GM19240 (cell line): ENCODE data around the gene TSHZ2.

ENCODE experiments used
- DNase-seq: peaks from one replicate; pipeline ENCODE4 v3.0.0; 2011; ENCODE audit warnings: low spot score; ENCODE audit not compliant: insufficient read length

TSHZ2 gene

DNA sequence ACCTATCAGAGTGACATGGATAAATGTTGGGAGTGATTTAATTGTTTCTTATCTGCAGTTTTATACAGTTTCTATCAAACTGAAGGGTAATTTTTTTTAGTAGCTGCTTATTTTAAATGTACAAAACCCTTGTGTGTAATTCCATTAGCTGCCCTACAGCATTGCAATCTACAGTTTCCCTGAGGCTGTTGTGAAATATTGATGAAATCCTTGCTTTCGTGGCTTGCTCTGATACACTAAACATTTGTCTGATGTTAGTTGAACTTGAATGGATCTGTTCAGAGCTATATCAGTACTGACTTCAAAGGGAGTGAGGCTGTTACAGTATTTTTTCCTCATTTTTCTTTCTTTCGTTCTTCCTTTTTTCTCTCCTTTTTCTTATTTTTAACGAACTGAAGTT, 255.4 kb downstream of the TSHZ2 start:
- no peak for DNase-seq

DNA sequence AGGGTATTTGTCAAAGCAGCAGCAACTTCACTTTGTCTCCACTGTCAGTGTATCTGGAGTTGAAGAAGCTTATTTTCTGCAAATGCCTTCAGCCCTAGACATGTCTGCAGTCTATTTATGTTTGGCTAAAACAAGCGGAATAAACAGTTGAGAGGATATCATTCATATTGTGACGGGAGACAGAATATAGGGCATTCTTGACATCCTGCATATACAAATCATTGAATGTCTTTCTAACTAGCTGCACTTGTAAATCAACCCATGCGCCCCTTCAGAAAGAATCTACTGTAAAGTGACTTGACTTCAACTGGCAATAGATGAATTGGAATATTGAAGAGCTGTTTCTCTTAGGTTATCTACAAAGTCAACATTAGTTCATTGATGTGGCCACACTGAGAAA, 258.9 kb downstream of the TSHZ2 start:
- no peak for DNase-seq

GRCh38 chr20:53237461-53237860, 265.3 kb downstream of the TSHZ2 start:
- no peak for DNase-seq

- DNase-seq: no peak
These were observed 266.0 kb downstream of the TSHZ2 start for GRCh38 chr20:53238121-53238660.

GRCh38 chr20:53243152-53243551, 271.0 kb downstream of the TSHZ2 start:
- DNase-seq: no peak

- DNase-seq: no peak
These were observed 272.6 kb downstream of the TSHZ2 start for GRCh38 chr20:53244711-53245110.

DNA sequence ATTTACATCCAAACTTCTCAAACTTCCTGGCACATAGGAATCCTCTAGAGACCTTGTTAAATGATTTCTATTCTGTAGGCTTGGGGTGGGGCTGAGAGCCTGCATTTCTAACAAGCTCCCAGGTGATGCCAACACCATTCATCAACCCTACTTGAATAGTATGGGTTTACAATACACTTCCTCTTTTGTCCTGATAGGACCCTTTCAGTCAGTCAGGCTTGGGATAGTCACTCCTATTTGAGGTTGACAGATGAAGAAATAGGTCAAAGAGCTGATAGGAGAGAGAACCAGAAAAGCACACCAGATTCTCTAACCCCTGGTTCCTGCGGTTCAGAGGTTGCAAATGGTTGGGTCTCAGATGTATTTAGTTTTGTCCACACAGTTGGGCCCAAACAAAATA, 273.4 kb downstream of the TSHZ2 start:
- DNase-seq: no peak

GRCh38 chr20:53247468-53248103, 275.4 kb downstream of the TSHZ2 start:
- DNase-seq: no peak

GRCh38 chr20:53250456-53250855, 278.3 kb downstream of the TSHZ2 start:
- no peak for DNase-seq

DNA sequence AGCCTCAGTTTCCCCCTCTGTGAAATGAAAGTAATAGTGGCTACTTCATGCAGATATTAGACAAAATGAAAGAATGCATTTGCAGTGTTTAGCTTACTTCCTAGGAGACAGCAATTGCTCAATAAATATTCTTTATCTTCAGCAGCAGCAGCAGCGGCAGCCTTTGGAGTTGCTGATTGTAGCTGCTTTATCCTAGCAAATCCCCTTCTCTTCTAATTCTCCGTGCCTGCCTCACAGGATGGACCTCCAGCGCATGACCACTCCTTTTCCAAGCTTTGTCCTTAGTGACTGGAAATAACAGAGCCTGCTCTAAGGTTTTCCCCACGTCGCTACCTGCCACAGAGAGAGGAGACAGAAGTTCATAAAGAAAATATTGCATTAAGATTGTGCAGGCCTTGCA, 279.8 kb downstream of the TSHZ2 start:
- no peak for DNase-seq

GRCh38 chr20:53253668-53254067, 281.5 kb downstream of the TSHZ2 start:
- DNase-seq: no peak

GRCh38 chr20:53255102-53255710, 283.0 kb downstream of the TSHZ2 start:
- no peak for DNase-seq

- no peak for DNase-seq
These were observed 286.6 kb downstream of the TSHZ2 start for GRCh38 chr20:53258741-53259140.

DNA sequence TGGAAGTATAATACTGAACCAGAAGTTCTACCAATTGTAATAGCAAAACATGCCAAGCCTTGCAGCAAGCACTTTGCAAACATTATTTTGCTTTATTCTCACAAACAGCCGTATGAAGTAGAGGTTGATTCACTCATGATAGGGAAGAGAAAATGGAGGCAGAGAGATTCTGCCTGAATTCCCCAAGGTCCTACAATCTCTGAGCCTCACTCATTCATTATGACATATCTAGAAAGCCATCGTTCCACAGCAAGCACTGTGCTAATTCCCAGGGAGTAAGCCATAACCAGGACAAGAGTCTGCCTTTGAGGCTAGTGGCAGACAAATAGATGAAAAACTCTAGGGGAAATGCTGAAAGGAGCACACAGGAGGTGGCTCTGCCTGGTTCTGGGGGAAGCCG, 288.0 kb downstream of the TSHZ2 start:
- DNase-seq: no peak

DNA sequence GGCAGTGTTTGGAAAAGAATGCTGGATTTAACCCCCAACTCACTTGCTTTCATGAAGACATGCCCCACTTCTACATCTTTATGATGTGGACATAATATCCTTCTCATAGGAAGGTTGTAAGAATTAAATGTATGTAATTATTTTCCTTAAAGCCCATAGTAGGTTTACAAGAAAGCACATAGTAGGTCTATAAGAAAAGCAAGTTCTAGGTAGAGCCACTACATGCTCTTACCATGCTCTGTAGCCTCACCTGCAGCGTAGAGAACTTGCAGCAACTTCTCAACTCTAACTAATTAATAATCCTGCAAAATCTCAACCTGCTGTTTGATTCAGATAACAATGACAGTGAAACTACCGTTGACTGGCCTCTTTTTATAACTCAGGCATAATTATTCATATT, 288.4 kb downstream of the TSHZ2 start:
- DNase-seq: no peak

DNA sequence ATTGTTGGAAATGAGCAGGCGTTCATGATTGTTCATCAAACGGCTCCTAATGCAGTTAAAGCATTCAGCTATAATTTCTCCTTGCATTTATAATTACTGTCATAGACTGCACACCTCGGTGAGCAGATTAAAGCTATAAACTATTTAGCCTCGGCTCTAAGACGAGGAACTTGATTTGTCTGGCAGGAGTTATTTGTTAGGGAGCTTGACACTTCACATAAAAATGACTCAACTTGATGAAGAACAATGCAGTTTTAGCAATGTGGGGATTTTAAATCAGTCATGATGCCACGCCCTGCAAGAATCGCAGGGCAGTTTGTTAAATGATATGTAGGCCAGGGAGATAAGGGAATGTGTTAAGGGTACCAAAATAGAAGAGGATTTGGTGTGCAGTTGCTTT, 290.2 kb downstream of the TSHZ2 start:
- no peak for DNase-seq

DNA sequence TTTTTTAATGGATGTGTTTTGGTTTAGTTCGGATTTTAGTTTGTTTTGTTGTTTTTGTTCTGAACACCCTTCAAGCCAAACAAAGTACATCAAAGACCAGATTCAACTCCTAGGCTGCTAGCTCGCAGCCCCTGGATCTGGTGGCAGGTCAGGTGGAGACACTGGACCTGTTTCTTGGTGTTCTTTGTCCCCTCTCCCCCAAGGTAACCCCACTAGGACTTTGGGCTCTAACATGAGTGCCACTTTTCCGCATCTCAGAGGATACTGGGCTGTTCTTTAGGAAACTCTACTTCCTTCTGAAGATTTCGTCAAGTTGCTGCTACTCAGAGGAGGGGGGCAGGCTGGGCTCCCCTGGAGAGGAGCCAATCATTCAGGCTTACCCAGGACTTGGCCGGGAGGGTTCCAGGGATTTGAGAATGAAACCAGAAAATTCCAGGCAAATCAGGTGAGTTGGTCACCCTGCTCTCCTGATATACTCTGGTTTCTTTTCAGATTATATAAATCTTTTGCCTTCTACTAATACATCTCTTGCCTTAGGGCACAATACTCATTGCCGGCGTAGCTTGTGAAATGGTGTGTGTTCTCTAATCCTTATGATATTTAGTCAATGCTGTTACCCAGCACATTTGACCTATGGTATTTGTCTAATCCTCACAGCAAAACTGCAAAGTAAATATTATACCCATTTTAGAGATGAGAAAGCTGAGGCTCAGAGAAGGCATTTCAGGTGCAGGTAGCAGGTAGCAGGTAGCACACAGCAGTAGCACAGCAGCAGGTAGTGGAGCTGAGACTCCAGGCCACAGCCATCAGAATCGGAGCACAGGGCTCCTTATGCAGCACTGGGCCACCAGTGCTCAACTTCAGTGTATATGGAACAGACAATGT, 291.6 kb downstream of the TSHZ2 start:
- no peak for DNase-seq

DNA sequence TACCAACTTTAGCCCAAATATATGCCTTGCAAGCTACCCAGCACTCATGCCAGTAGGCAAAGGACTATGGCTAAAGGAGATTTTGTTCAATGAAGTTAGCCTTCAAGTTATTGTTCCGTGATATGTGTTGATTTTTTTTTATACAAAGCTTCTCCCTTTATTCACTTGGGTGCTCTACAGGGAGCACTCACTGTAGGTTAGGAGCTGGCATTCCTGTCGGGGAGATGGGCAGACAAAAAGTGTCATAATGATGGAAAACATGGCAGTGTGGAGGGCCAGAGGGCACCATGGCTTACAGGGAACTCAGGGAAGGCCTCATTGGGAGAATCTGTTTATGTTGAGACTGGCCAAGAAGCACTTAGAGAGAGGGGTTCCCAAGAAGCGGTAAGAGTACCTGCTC, 292.4 kb downstream of the TSHZ2 start:
- no peak for DNase-seq

DNA sequence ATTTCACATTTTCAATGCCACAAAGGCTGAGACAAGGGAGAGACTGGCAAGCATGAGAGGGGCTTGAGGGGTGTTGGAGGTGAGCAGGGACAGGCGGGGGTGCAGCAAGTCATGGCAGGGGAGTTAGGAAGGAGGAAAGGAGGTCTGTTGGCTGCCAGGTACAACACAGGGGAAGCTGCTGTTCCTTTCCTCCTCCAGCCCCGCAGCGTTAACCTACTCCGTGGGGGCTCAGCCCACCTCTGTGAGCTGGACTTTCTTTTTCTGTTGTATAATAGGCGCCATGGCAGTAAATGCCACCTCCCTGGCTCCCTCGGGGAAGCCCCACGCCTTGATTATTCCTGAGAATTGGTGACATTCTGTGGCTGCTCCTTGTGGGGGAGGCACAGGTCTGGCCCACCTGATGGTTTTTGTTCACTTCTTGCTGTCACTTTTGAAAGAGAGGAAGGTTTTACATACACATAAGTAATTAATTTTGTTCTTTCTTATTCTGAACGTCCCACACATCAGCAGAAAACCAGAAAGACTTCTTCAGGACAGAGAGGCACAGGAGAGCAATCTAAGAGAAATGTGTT, 293.2 kb downstream of the TSHZ2 start:
- DNase-seq: no peak

DNA sequence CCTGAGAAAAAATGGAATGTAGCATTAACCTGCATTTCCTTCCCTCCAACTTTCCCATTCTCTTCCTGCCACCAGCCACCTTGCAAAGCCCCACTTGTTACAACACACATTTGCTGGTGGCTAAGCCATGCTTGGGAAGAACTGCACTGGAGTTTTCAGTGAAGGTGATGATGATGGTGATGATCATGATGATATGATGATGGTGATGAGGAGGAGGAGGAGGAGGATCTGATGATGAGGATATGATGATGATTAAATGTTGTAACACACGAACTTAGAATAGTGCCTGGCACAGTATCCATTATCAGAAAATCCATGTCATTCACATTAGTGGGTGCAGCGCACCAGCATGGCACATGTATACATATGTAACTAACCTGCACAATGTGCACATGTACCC, 297.2 kb downstream of the TSHZ2 start:
- DNase-seq: no peak

DNA sequence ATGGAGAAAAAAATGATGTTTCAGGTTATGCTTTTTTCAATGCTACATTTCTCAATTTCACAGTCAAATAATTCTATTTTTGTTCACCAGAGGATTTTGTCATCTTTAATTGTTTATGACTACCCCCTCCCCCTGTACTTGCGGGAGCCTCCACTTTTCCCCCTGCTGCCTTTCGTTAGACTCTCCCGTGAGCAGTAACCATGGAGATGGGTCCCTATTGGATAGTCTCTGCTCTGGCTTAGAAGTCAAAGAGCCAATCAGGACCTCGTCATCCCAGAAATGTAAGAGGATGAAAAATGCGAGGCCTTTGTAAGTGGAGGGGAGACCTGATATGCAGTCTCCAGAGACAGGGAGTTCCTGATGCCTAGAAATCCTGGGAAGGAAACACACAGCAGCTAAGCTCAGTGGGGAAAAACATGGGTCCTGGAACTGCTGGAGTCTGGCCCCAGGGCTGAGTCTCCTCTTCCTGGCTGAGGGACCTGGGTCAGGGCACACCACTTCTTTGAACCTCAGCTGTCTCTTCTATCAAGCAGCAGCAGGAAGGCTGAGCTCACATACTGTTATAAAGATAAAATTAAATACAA, 298.7 kb downstream of the TSHZ2 start:
- no peak for DNase-seq

DNA sequence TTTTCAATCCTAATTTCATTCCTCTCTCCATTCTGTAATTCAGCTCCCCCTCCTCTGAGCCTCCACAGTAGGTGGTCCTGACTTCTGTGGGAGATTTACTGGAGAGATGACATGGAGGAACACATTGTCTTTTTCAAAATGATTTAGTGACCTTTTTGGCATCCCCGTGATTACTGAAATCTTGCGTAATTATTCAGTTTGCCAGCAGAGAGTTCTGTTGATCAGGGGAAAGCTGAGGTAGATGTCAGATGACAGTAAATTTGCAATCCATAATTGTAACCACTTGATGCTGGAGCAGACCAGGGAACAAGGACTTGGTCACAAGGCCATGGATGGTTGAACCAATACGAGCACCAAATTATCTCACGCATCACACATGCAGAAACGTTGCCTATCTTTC, 302.2 kb downstream of the TSHZ2 start:
- no peak for DNase-seq
